ENCODE results near the gene DLL3.

The DLL3 gene

DNA sequence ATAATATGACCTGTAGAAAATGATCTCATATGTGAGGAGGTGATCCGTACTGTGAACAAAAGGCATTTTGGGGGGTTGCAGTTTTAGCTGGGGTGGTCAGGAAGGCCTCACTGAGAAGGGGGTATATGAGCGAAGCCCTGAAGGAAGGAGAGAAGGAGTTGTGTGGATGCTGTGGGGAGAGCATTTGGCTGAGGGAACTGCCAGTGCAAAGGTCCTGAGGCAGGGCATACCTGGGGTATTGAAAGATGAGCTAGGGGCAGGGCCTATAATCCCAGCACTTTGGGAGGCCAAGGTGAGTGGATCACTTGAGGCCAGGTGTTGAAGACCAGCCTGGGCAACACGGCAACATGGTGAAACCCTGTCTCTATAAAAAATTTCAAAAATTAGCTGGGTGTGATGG, 18.7 kb downstream of the DLL3 start:
- no peaks in the 10 kb centered on the region for H3K79me2 ChIP-seq (ENCODE audit: low read length)
- no peak overlapping the region for H3K4me2 ChIP-seq (ENCODE audit: low read length)
- no peaks in the 10 kb centered on the region for H4K20me1 ChIP-seq (ENCODE audit: insufficient read depth, low read length)
- H3K9me3 ChIP-seq (ENCODE audit: insufficient read depth, low read length), result no peaks in the 10 kb centered on the region
- H3K27me3 ChIP-seq (ENCODE audit: low read depth, low read length), result no peaks in the 10 kb centered on the region
- peaks cover 34% of the 10 kb centered on the region for H3K4me1 ChIP-seq (ENCODE audit: low read length)
- no peak overlapping the region for H3K4me3 ChIP-seq (ENCODE audit: low read length)
- no peak overlapping the region for H2AFZ ChIP-seq (ENCODE audit: low read depth, low read length)
- H3K36me3 ChIP-seq (replicated peaks; ENCODE audit: low read depth, low read length), result no peaks in the 10 kb centered on the region
- TF ChIP-seq EZH2phosphoT487 (IDR thresholded peaks at IDR 0.05; ENCODE audit: low read depth) (no peak), CTCF (IDR thresholded peaks at IDR 0.05; ENCODE audit: low read depth, low read length) (no peak)
- no peak overlapping the region for H3K27ac ChIP-seq (ENCODE audit: low read length)
- no peak overlapping the region for H3K9ac ChIP-seq (ENCODE audit: low read length)

DNA sequence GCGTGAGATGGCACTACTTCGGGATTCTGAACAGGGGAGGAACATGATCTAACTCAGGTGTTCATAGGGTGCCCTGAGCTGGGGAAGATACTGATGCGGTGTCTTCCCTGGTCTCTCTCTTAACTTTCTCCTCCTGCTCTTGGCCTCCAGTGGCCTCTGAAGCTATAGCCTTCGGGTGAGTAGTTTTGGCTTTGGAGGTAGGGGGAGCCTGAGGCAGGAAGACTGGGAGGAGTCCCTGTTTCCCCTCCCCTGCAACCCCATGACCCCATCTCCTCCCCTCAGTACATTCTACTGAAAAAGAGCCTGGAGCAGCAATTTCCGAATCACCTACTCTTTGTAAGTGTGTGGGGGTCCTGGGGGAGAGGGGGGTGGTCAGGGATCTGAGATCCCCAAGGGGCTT, 19.7 kb downstream of the DLL3 start:
- Histone ChIP-seq H3K27me3 (ENCODE audit: low read depth, low read length) (no peaks in the 10 kb centered on the region), H2AFZ (ENCODE audit: low read depth, low read length) (peak overlapping the region; percentile 51; the same call in 1 of the 2 replicates), H3K9me3 (ENCODE audit: insufficient read depth, low read length) (no peaks in the 10 kb centered on the region), H3K9ac (ENCODE audit: low read length) (peak overlapping the region; percentile 23), H3K4me1 (ENCODE audit: low read length) (peaks cover 34% of the 10 kb centered on the region), H3K36me3 (replicated peaks; ENCODE audit: low read depth, low read length) (peaks cover 6% of the 10 kb centered on the region), H4K20me1 (ENCODE audit: insufficient read depth, low read length) (no peaks in the 10 kb centered on the region), H3K4me2 (ENCODE audit: low read length) (peak overlapping the region; percentile 49), H3K79me2 (ENCODE audit: low read length) (no peaks in the 10 kb centered on the region), H3K4me3 (ENCODE audit: low read length) (peak overlapping the region; percentile 44), H3K27ac (ENCODE audit: low read length) (no peak overlapping the region)
- TF ChIP-seq CTCF (IDR thresholded peaks at IDR 0.05; ENCODE audit: low read depth, low read length) (no peak), EZH2phosphoT487 (IDR thresholded peaks at IDR 0.05; ENCODE audit: low read depth) (no peak)

GRCh38 chr19:39518975-39519374, 20.2 kb downstream of the DLL3 start:
- Histone ChIP-seq H3K4me3 (ENCODE audit: low read length) (peak overlapping the region; percentile 44), H3K9ac (ENCODE audit: low read length) (peak overlapping the region; percentile 23), H3K36me3 (replicated peaks; ENCODE audit: low read depth, low read length) (peaks cover 9% of the 10 kb centered on the region), H3K79me2 (ENCODE audit: low read length) (no peaks in the 10 kb centered on the region), H3K4me2 (ENCODE audit: low read length) (peak overlapping the region; percentile 49), H2AFZ (ENCODE audit: low read depth, low read length) (peak overlapping the region; percentile 51; the same call in 1 of the 2 replicates), H3K27me3 (ENCODE audit: low read depth, low read length) (no peaks in the 10 kb centered on the region), H4K20me1 (ENCODE audit: insufficient read depth, low read length) (no peaks in the 10 kb centered on the region), H3K9me3 (ENCODE audit: insufficient read depth, low read length) (no peaks in the 10 kb centered on the region), H3K4me1 (ENCODE audit: low read length) (peaks cover 34% of the 10 kb centered on the region), H3K27ac (ENCODE audit: low read length) (no peak overlapping the region)
- no peak for TF ChIP-seq EZH2phosphoT487 (IDR thresholded peaks at IDR 0.05; ENCODE audit: low read depth)
- TF ChIP-seq CTCF (IDR thresholded peaks at IDR 0.05; ENCODE audit: low read depth, low read length), result no peak

GRCh38 chr19:39520541-39521484, 22.1 kb downstream of the DLL3 start:
- Histone ChIP-seq H3K9me3 (ENCODE audit: insufficient read depth, low read length) (no peaks in the 10 kb centered on the region; the same call in 1 of the 2 replicates), H3K27ac (ENCODE audit: low read length) (peak overlapping the region; percentile 23; the same call in 1 of the 2 replicates)

More at GRCh38 chr19:39520541-39521484, 22.1 kb downstream of the DLL3 start:
- H3K9ac ChIP-seq (ENCODE audit: low read length), result peak overlapping the region; percentile 39; the same call in 1 of the 2 replicates
- peaks cover 46% of the 10 kb centered on the region for H3K4me1 ChIP-seq (ENCODE audit: low read length)
- H3K79me2 ChIP-seq (ENCODE audit: low read length), result no peaks in the 10 kb centered on the region
- peak overlapping the region; percentile 9; the same call in 1 of the 2 replicates for H3K4me3 ChIP-seq (ENCODE audit: low read length)
- no peak for TF ChIP-seq CTCF (IDR thresholded peaks at IDR 0.05; ENCODE audit: low read depth, low read length)
- no peak for TF ChIP-seq EZH2phosphoT487 (IDR thresholded peaks at IDR 0.05; ENCODE audit: low read depth)
- peak overlapping the region; percentile 56; the same call in 1 of the 2 replicates for H2AFZ ChIP-seq (ENCODE audit: low read depth, low read length)
- H3K4me2 ChIP-seq (ENCODE audit: low read length), result peak overlapping the region; percentile 62
- H3K27me3 ChIP-seq (ENCODE audit: low read depth, low read length), result no peaks in the 10 kb centered on the region
- no peaks in the 10 kb centered on the region for H4K20me1 ChIP-seq (ENCODE audit: insufficient read depth, low read length)
- peaks cover 23% of the 10 kb centered on the region for H3K36me3 ChIP-seq (replicated peaks; ENCODE audit: low read depth, low read length)

Measured in OCI-LY3 (cell line).